GM21529 (cell line): ENCODE data around the gene DDX5.
"Not testable (repeated sequence)": the region's sequence is repeated elsewhere in the genome, so short reads cannot be mapped to it uniquely, and the experiment has no call there.

Source experiments
- ATAC-seq: cut with Tn5 transposase; IDR thresholded peaks from one replicate; pipeline ENCODE4 v1.9.1; 2021; ENCODE audit not compliant: unreplicated experiment

Gene DDX5

GRCh38 chr17:64494121-64494520 is 12.0 kb downstream of the DDX5 start:
- ATAC-seq, result no peak

GRCh38 chr17:64492481-64493109 is 13.5 kb downstream of the DDX5 start:
- ATAC-seq, result no peak

GRCh38 chr17:64491994-64492393 is 14.1 kb downstream of the DDX5 start:
- no peak for ATAC-seq

GRCh38 chr17:64491034-64491860 is 14.8 kb downstream of the DDX5 start:
- no peak for ATAC-seq

- no peak for ATAC-seq
Measured at GRCh38 chr17:64488301-64488700, 17.8 kb downstream of the DDX5 start.

GRCh38 chr17:64484380-64484779 is 21.7 kb downstream of the DDX5 start:
- no peak for ATAC-seq

- no peak for ATAC-seq
Measured at GRCh38 chr17:64480951-64481350, 25.1 kb downstream of the DDX5 start.

GRCh38 chr17:64477849-64478248 is 28.2 kb downstream of the DDX5 start:
- no peak for ATAC-seq

GRCh38 chr17:64472564-64472963 is 33.5 kb downstream of the DDX5 start:
- ATAC-seq, result no peak

GRCh38 chr17:64471440-64471839 is 34.6 kb downstream of the DDX5 start:
- ATAC-seq, result no peak

GRCh38 chr17:64470625-64471024 is 35.5 kb downstream of the DDX5 start:
- no peak for ATAC-seq

- ATAC-seq, result not testable (repeated sequence)
Measured at GRCh38 chr17:64466834-64467233, 39.3 kb downstream of the DDX5 start.

- ATAC-seq, result no peak
Measured at GRCh38 chr17:64466019-64466735, 39.9 kb downstream of the DDX5 start.

GRCh38 chr17:64461788-64462187 is 44.3 kb downstream of the DDX5 start:
- ATAC-seq, result no peak

GRCh38 chr17:64460955-64461354 is 45.1 kb downstream of the DDX5 start:
- ATAC-seq, result no peak

- ATAC-seq, result not testable (repeated sequence)
Measured at GRCh38 chr17:64459818-64460217, 46.3 kb downstream of the DDX5 start.

- ATAC-seq, result no peak
Measured at GRCh38 chr17:64459284-64459747, 46.8 kb downstream of the DDX5 start.

GRCh38 chr17:64458756-64459155 is 47.3 kb downstream of the DDX5 start:
- no peak for ATAC-seq

- no peak for ATAC-seq
Measured at GRCh38 chr17:64457156-64457555, 48.9 kb downstream of the DDX5 start.

- ATAC-seq, result no peak
Measured at GRCh38 chr17:64455993-64456885, 49.9 kb downstream of the DDX5 start.

GRCh38 chr17:64449545-64449944 is 56.5 kb downstream of the DDX5 start:
- ATAC-seq, result no peak
